ENCODE results near the gene CPXM2.

DNA sequence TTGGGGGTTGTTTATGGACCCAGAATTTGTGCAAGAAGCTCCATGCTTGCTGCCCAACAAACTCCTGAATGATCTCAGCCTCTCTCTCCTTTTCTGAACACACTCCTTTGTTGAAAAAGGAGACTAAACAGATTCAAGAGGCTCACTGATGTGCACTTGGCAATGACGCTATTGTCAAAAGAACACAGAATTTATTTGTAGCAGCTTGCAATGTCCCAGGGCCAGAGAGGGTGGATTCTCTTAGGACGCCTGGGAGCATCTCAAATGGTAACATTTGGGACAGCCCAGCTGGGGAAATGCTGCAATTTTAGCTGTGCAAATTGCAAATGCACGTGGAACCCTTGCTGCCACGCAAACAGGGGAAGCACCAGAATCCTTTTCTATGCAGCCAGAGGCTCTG, 145.5 kb downstream of the CPXM2 start:
- no peak for TF ChIP-seq POLR2A (IDR thresholded peaks at IDR 0.05)
- TF ChIP-seq, protein P1, sequence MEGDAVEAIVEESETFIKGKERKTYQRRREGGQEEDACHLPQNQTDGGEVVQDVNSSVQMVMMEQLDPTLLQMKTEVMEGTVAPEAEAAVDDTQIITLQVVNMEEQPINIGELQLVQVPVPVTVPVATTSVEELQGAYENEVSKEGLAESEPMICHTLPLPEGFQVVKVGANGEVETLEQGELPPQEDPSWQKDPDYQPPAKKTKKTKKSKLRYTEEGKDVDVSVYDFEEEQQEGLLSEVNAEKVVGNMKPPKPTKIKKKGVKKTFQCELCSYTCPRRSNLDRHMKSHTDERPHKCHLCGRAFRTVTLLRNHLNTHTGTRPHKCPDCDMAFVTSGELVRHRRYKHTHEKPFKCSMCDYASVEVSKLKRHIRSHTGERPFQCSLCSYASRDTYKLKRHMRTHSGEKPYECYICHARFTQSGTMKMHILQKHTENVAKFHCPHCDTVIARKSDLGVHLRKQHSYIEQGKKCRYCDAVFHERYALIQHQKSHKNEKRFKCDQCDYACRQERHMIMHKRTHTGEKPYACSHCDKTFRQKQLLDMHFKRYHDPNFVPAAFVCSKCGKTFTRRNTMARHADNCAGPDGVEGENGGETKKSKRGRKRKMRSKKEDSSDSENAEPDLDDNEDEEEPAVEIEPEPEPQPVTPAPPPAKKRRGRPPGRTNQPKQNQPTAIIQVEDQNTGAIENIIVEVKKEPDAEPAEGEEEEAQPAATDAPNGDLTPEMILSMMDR (IDR thresholded peaks at IDR 0.05): no peak
- no peak for TF ChIP-seq POLR2AphosphoS5 (IDR thresholded peaks at IDR 0.05)
- TF ChIP-seq EP300 (IDR thresholded peaks at IDR 0.05): no peak
